GM19455 (cell line): ENCODE results near the gene SPINK9.

Source experiments
- ATAC-seq: cut with Tn5 transposase; IDR thresholded peaks from one replicate; pipeline ENCODE4 v1.9.1; 2021; ENCODE audit not compliant: unreplicated experiment

The SPINK9 gene

DNA sequence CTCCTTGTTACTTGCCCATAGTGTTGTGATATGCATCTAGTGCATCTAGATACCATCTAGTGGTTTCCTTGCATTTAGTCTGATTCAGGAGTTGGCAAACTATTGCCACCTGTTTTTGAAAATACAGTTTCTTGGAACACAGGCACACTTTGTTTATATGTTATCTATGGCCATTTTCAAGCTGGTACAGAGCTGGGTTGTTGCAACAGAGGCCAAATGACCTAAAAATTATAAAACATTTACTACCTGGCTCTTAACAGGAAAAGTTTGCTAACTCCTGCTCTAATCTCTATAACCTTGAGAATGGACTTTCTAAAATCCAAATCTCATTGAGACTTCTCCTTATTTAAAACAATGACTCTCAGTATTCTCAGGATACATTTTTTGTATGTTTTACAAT, 29.0 kb downstream of the SPINK9 start:
- ATAC-seq, result no peak

DNA sequence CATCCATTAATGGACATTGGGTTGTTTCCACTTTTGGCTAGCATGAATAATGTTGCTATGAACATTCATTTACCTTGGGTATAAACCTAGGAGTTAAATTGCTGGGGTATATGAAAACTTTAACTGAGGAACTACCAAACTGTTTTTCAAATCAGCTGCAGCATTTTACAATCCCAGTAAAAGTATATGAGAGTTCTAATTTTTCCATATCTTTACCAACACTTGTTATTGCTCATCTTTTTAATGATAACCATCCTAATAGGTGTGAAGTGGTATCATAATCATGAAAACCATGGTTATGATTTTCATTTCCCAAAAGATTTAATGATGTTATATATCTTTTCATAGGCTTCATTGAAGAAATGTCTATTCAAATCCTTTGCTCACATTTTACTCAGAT, 32.9 kb downstream of the SPINK9 start:
- ATAC-seq, result no peak

DNA sequence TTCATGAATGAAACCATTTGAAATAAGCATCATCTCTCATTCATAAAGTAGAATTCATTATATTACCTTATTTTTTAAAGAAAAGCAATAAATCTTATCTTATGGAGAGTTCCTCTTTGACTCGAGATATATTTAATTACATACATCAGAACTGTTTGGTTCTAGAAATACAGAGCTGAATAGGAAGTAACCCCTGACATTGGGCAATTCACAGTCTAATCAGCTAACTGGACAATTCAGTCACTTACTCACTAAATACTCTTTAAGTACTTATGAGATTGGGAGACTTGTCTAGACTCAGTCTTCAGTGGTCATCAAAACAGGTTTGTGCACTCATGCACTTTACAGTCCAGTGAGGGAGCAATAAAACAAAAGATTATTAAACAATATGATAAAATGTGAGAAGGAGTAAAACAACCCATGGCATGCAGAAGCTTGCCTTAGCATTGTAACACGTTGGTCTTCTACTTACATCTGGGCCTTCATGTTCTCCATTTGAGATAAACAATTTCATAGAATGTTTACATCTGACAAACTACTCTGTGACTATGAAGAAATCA, 36.9 kb downstream of the SPINK9 start:
- no peak for ATAC-seq

DNA sequence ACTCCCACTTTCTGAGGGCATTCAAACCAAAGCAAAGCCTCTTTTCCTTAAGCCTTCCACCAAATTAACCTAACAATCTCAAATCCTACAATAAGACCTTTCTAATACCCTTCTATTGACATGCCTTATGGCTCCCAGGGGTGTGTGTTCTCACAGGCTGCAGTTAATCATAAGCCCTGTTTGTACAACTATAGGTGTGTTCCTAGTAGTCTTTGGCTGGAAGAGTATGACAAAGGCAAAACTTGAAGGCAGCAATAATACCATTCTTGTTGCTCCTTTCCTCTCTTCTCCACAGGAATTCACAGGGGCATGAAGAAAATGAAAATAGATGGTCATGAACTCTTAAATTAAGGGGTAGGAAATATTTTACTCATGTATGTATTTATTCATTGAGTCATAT, 37.5 kb downstream of the SPINK9 start:
- ATAC-seq, result no peak

DNA sequence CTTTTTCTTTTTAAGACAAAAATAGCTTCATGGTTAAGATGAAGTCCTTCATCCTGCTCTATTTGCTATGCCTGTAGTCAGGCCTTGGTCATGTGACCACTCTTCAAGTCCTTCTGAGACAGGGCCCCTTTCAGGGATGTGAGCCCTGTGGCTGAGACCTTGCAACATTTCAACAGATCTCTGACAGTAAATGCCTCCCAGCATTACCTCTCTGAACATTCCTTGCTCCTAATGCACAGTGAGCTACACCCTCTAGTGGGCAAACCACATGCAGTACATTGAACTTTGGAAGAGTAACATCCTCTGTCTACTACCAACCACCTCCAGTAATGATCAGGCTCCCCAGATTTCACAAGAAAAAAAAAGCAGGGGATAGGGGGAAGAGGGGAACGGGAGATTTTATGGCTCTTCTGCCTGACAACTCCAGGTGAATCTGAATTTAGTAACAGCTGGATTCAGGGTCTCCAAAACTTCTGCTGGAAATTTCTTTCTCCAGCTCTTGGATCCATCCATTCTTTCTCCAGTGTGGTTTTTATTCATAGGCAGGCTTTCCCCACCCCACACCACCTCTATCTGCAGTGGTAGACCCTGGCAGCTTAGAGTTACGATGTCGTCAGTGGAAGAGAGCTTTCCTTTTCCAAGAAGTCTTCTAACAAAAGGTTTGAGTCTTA, 39.5 kb downstream of the SPINK9 start:
- ATAC-seq, result peak; percentile 75

DNA sequence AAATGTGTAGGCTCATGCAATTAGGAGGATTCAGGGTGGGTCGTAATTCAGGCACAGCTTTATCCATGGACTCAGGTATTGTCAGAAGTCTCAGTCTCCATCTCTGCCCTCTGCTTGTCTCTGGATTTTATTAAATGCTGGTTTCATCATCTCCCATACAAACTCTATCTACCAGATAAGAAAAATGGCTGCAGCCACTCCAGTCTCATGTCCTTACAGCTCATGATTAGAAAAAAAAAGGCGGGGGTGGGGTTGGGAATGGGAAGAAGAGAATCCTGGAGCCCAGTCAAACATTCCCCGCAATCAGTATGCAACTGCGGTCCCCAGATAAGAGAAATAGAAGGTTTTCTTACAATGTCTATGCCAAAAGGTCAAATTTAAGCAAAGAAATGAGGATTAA, 40.8 kb downstream of the SPINK9 start:
- no peak for ATAC-seq

DNA sequence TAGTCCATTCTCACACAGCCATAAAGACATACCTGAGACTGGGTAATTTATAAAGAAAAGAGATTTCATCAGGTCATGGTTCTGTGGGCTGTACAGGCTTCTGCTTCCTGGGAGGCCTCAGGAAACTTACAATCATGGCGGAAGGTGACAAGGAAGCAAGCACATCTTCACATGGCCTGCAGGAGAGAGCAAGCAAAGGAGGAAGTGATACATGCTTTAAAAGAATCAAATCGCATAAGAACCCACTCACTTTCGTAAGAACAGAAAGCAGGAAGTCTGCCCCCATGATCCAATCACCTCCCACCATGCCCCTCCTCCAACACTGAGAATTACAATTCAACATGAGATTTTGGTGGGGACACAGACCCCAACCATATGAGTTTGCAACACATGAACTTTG, 43.3 kb downstream of the SPINK9 start:
- ATAC-seq, result no peak

DNA sequence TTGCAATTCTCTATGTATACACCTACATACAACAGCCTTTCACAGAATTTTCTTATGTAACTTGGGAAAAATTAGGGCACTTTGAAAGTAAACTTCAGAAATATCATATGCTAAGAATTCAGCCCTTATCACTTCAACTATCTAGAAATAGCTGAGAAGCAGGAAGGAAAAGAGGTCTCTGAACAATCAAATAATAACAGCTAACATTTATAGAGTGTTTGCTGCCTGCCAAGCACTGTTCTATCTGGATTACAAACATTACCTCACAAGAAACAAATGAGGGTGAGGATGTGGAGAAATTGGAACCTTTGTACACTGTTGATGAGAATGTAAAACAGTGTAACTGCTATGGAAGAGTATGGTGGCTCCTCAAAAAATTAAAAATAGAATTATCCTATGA, 44.0 kb downstream of the SPINK9 start:
- no peak for ATAC-seq

DNA sequence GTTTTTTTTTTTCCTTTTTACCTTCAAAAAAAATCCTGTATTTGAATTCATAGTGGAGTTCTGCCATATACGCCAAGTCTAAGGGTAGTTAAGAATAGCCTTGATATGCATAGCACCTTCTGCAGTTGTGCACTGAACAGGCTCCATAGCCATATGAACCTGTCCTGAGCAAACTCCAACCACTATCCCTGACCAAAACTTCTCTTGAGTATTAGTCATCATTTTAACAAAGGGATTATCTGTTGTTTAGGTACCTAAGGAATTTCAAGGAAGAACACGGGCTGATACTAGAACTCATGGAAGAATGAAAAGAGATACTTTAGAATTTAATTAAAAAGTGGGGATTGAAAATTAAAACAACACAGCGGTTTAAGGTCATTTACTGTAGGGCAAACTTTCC, 46.5 kb downstream of the SPINK9 start:
- no peak for ATAC-seq

DNA sequence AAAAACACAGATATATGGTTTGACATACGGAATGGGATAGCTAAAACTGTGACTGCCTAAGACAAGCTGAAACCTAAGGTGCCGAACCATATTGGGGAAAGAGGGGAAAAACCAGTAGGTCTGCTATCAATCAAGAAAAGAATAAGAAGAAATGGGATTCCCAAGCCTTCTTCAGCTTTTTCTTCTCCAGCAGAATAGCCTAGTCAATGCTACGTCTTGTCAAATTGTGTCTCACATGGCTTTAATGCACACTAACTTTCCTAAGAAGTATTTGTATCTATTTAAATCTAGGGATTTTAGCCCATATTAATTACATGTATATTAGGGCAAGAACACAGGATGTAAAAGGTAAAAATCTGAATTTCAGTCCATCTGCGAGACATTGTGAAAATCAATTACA, 47.6 kb downstream of the SPINK9 start:
- ATAC-seq, result no peak

DNA sequence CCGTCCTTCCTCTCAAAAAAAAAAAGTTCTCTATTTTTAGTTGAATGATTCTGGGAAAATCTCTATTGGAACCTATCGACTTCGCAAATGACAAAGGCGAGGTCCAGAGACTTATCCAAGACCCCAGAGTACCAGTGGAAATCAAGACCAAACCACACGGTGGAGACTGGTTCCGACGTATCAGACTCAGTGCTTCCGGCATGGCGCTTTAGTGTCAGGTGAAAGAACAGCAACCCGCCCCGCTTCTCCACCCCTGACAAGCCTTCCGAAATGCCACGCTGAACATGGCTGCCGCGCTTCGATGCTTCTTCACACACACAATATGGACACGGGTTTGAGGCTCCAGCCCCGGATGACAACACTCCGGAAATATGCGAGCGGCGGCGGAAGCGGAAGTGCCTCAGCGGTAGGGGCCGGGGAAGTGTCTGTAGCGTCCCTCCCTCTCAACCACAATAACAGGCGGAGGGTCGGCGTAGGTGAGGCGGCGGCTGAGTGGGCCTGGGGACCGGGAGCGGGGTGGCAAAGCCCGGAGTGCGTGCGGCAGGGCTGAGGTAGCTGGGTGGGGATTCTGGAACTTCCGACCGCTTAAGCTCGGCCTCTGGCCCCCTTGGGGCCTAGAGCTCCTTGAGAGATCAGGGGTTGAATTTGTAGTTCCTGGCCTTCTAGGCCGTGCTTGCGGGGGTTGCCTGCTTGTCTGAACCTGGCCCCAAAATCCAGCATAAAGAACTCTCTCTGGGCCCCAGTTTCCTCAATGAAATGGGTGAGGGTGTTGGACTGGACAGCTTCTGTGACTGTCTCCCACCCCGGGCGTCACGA, 48.4 kb downstream of the SPINK9 start, which contains the start of gene FBXO38:
TSS of gene FBXO38 (plus strand) at position 395 of the 816 bp plus-strand sequence. CDS start 10,819 bp downstream, outside the sequence.
- ATAC-seq, result peak; percentile 99

DNA sequence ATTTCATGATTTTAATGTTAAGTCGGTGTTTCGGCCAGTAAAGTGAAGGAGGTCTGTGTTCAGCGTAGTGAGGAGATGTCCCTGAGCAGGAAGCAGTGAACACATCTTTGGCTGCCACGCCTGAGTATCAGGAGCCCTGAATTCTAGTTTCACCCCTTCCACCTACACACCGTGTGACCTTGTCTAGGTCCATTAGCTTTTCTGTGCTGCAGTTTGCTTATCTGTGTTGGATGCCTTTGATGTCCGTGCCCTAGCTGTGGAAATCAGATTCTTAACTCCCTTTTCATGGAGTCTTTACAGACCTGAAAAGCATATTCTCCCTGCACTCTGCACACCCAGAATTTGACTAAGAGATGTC, 49.0 kb downstream of the SPINK9 start:
- ATAC-seq, result peak; percentile 33

DNA sequence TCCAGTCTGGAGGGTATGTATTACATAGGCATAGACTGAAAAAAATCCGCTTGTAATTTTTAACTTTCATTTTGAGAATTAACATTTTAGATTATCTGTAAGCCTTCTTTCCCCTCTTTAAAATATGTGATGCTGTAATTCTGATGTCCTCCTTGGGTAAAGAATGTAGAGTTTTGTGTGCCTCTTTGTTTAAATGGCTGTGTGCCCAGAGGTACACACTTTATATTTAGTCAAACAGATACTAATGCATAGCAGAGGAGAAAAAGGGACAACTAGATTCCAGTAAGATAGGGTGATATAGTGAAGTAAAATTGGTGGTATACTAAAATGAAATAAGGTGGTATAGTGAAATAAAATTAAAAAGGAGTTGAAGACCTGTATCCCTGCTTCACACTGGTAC, 49.7 kb downstream of the SPINK9 start:
- no peak for ATAC-seq

DNA sequence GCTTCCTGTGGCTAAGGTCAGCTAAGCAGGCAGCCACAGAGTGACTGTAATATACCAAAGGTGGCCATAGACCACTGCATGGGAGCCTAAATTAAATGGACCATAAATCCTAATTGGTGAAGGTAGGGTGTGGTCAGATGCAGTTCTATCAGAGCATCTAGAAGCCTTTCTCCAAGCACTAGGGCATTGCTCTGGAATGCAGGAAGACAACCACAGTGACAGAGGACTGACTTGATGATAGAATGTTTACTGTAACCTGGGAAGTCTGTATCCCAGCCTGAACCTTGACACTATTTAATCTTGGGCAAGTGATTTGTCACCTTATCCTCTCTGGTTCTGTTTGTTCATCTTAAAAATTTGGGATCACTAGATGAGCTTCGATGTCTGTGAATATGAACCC, 50.7 kb downstream of the SPINK9 start:
- no peak for ATAC-seq

DNA sequence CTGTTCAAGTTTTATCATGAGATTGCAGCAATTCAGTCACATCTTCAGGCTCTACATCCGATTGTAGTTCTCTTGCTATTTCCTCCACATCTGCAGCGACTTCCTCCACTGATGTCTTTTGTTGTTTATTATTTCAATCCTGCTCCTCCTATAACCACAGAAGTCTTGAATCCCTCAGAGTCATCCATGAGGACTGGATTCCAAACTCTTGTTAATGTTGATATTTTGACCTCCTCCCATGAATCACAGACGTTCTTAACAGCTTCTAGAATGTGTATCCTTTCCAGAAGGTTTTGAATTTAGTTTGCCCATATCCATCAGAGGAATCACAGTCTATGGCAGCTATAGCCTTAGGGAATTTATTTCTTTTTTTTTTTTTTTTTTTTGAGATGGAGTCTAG, 52.0 kb downstream of the SPINK9 start:
- ATAC-seq, result no peak

DNA sequence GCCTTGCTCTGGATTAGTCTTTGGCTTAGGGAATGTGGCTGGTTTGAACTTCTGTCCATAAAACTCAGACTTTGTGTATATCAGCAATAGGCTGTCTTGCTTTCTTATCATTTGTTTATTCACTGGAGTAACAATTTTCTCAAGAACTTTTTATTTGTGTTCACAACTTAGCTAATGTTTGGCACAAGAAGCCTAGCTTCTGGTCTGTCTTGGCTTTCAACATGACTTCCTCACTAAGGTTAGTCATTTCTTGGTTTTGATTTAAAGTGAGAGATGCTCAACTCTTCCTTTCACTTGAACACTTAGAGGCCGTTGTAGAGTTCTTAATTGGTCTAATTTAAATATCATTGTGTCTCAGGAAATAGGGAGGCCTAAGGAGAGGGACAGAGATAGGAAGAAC, 53.3 kb downstream of the SPINK9 start:
- no peak for ATAC-seq
